Measurements from ENCODE around the gene ZBTB17.

GRCh38 chr1:15962176-15962575 lies 13.7 kb downstream of the ZBTB17 start:
- no peak for TF ChIP-seq CTCF (IDR thresholded peaks at IDR 0.05)
- no peak for TF ChIP-seq ZFX (IDR thresholded peaks at IDR 0.05; ENCODE audit: borderline replicate concordance)
